NCI-H1105 (cell line): ENCODE measurements around the gene ADAMTS4.

Experiments used
- DNase-seq: peaks from one replicate; lab custom pipeline; 2025; lab: John Stamatoyannopoulos, UW

ADAMTS4 gene

GRCh38 chr1:161196521-161197451, 2.1 kb downstream of the ADAMTS4 start:
- no peak for DNase-seq

GRCh38 chr1:161196111-161196510, 2.7 kb downstream of the ADAMTS4 start:
- no peak for DNase-seq

GRCh38 chr1:161195171-161195570, 3.7 kb downstream of the ADAMTS4 start:
- no peak for DNase-seq

GRCh38 chr1:161193561-161194235, 5.2 kb downstream of the ADAMTS4 start:
- no peak for DNase-seq

- DNase-seq: peak; percentile 64
These were observed 6.1 kb downstream of the ADAMTS4 start for GRCh38 chr1:161192476-161193465.

GRCh38 chr1:161191971-161192370, 6.9 kb downstream of the ADAMTS4 start:
- no peak for DNase-seq

GRCh38 chr1:161190962-161191521, 7.8 kb downstream of the ADAMTS4 start:
- DNase-seq: no peak

- no peak for DNase-seq
These were observed 9.8 kb downstream of the ADAMTS4 start for GRCh38 chr1:161189036-161189435.

GRCh38 chr1:161188381-161188780, 10.5 kb downstream of the ADAMTS4 start:
- no peak for DNase-seq

- no peak for DNase-seq
These were observed 11.5 kb downstream of the ADAMTS4 start for GRCh38 chr1:161187311-161187710.

- no peak for DNase-seq
These were observed 13.0 kb downstream of the ADAMTS4 start for GRCh38 chr1:161185732-161186311.

- no peak for DNase-seq
These were observed 13.6 kb downstream of the ADAMTS4 start for GRCh38 chr1:161185282-161185682.

GRCh38 chr1:161182214-161182613, 16.6 kb downstream of the ADAMTS4 start:
- no peak for DNase-seq

- DNase-seq: no peak
These were observed 18.2 kb downstream of the ADAMTS4 start for GRCh38 chr1:161180639-161181038.

- no peak for DNase-seq
These were observed 19.2 kb downstream of the ADAMTS4 start for GRCh38 chr1:161179698-161180097.

GRCh38 chr1:161177936-161178244, 21.0 kb downstream of the ADAMTS4 start:
- no peak for DNase-seq

GRCh38 chr1:161177112-161177935, 21.5 kb downstream of the ADAMTS4 start, which contains the start of gene B4GALT3:
Gene B4GALT3, minus strand, starts transcription at chr1:161177507. Its CDS starts 1,447 bp downstream, at chr1:161176060.
- DNase-seq: peak; percentile 75

GRCh38 chr1:161176468-161177111, 22.3 kb downstream of the ADAMTS4 start:
- no peak for DNase-seq

GRCh38 chr1:161175771-161176453, 22.9 kb downstream of the ADAMTS4 start:
- no peak for DNase-seq
